Fibroblast of lung (primary cell): ENCODE data around the gene ASXL2. TPM values are rescaled to one million over a fixed set of nuclear protein-coding genes. Genes with fewer than 3 reads are reported as not detected.

ENCODE experiments used
- DNase-seq, 2 donors: peaks; one replicate each; pipeline versions ENCODE4 v3.0.0 to v3.0.0-alpha.2; 2010; ENCODE audit warnings: low read depth in 2 of 2
- H2AFZ ChIP-seq: 2 replicates; pipeline ENCODE4 v1.5.1; 2012; ENCODE audit warnings: low read length, control low read depth, inconsistent platforms
- H3K27ac ChIP-seq: 2 replicates; pipeline ENCODE4 v1.5.1; 2011; ENCODE audit warnings: low read length, control low read depth; ENCODE audit not compliant: insufficient read depth
- H3K27me3 ChIP-seq: 2 replicates; pipeline ENCODE4 v1.5.1; 2011; ENCODE audit warnings: mild to moderate bottlenecking, low read length; ENCODE audit not compliant: control insufficient read depth, insufficient read depth
- H3K36me3 ChIP-seq: 2 replicates; pipeline ENCODE4 v1.5.1; 2011; ENCODE audit warnings: low read length; ENCODE audit not compliant: control insufficient read depth, insufficient read depth
- H3K4me1 ChIP-seq: 2 replicates; pipeline ENCODE4 v1.5.1; 2011; ENCODE audit warnings: low read length; ENCODE audit not compliant: control insufficient read depth, insufficient read depth; ENCODE audit errors: extremely low read depth
- H3K4me2 ChIP-seq: 2 replicates; pipeline ENCODE4 v1.5.1; 2011; ENCODE audit warnings: low read length, control low read depth; ENCODE audit not compliant: insufficient read depth; ENCODE audit errors: extremely low read depth
- H3K4me3 ChIP-seq, 4 experiments: fragments of 200-600 bp in 1 of 4; sonication (generic) in 1 of 4; replicated peaks in 1 of 4; 2 replicates each; pipeline ENCODE4 v1.5.1; 2011 to 2016; ENCODE audit warnings: low read length in 4 of 4, low read depth in 3 of 4, mild to moderate bottlenecking in 3 of 4, control low read depth in 2 of 4, inconsistent platforms in 1 of 4, mixed read lengths in 1 of 4; ENCODE audit not compliant: insufficient read depth in 1 of 4; ENCODE audit errors: control extremely low read depth in 1 of 4
- H3K79me2 ChIP-seq: 2 replicates; pipeline ENCODE4 v1.5.1; 2012; ENCODE audit warnings: mild to moderate bottlenecking, low read length, inconsistent platforms; ENCODE audit not compliant: control insufficient read depth, insufficient read depth
- H3K9ac ChIP-seq: 2 replicates; pipeline ENCODE4 v1.5.1; 2011; ENCODE audit warnings: mild to moderate bottlenecking, low read length, control low read depth; ENCODE audit not compliant: insufficient read depth
- H3K9me3 ChIP-seq: 2 replicates; pipeline ENCODE4 v1.5.1; 2012; ENCODE audit warnings: low read depth, low read length; ENCODE audit not compliant: control insufficient read depth, insufficient read depth
- H4K20me1 ChIP-seq: 2 replicates; pipeline ENCODE4 v1.5.1; 2011; ENCODE audit warnings: low read length; ENCODE audit not compliant: control insufficient read depth, insufficient read depth; ENCODE audit errors: extremely low read depth
- CTCF ChIP-seq, 2 donors: IDR thresholded peaks in 1 of 2; conservative IDR thresholded peaks in 1 of 2; 1 replicate in 1 of 2; 2 replicates in 1 of 2; pipeline ENCODE4 v1.5.1; 2011 to 2012; ENCODE audit warnings: low read length in 2 of 2, control low read depth in 1 of 2, inconsistent platforms in 1 of 2, low read depth in 1 of 2, mild to moderate bottlenecking in 1 of 2
- EZH2 ChIP-seq: IDR thresholded peaks from 2 replicates; pipeline ENCODE4 v1.5.1; 2012; ENCODE audit warnings: low read length, control low read depth, mild to moderate bottlenecking; ENCODE audit errors: missing control alignments
- polyA plus RNA-seq, 2 donors: library from polyadenylated mRNA; depleted of rRNA in 1 of 2; stranded (reverse) in 1 of 2; unstranded in 1 of 2; fragments of >200 nt; gene quantifications; 2 replicates each; pipeline ENCODE4 v1.2.1, GENCODE V29; 2011 to 2012; ENCODE audit warnings: missing spikeins in 1 of 2
- total RNA-seq: library from RNA; depleted of rRNA; stranded (reverse); fragments of >200 nt; gene quantifications from 2 replicates; pipeline ENCODE4 v1.2.1, GENCODE V29; 2014

ASXL2 gene
- total and polyA plus RNA-seq, 2 donors (not counting 1 experiment from before 2014, with no cell fraction given), result 5.9 to 16.6 TPM

GRCh38 chr2:25822190-25823117 is 55.8 kb downstream of the ASXL2 start:
- H4K20me1 ChIP-seq, result no peaks in the 10 kb centered on the region

GRCh38 chr2:25821225-25822056 is 56.8 kb downstream of the ASXL2 start:
- Histone ChIP-seq H3K9ac (no peak overlapping the region), H3K27me3 (no peaks in the 10 kb centered on the region), H3K9me3 (no peaks in the 10 kb centered on the region), H3K36me3 (no peaks in the 10 kb centered on the region), H3K4me2 (no peak overlapping the region), H4K20me1 (no peaks in the 10 kb centered on the region), H3K4me1 (no peaks in the 10 kb centered on the region), H3K4me3 (no peak overlapping the region), H3K27ac (no peak overlapping the region), H2AFZ (no peak overlapping the region), H3K79me2 (no peaks in the 10 kb centered on the region)
- peak; percentile 74 to 91 for DNase-seq
- no peak for TF ChIP-seq CTCF (conservative IDR thresholded peaks at IDR 0.05 in 1 of 2, IDR thresholded peaks at IDR 0.05 in 1 of 2; ENCODE audit: low read depth in 1 of 2, low read length in 2 of 2)
- no peak for TF ChIP-seq EZH2

More at GRCh38 chr2:25822190-25823117, 55.8 kb downstream of the ASXL2 start:
- Histone ChIP-seq H3K9me3 (no peaks in the 10 kb centered on the region), H3K4me3 (peak overlapping the region in 1 of 4 experiments; percentile 15), H3K27me3 (no peaks in the 10 kb centered on the region), H3K4me1 (no peaks in the 10 kb centered on the region), H3K79me2 (no peaks in the 10 kb centered on the region), H3K36me3 (no peaks in the 10 kb centered on the region), H3K4me2 (no peak overlapping the region), H3K27ac (no peak overlapping the region), H3K9ac (no peak overlapping the region), H2AFZ (no peak overlapping the region)
- TF ChIP-seq CTCF (conservative IDR thresholded peaks at IDR 0.05 in 1 of 2, IDR thresholded peaks at IDR 0.05 in 1 of 2; ENCODE audit: low read depth in 1 of 2, low read length in 2 of 2), result no peak
- TF ChIP-seq EZH2, result no peak
- peak in 1 of 2 donors; percentile 32 for DNase-seq

- Histone ChIP-seq H3K4me3 (no peak overlapping the region), H3K4me1 (no peaks in the 10 kb centered on the region), H3K9ac (no peak overlapping the region), H3K27ac (no peak overlapping the region), H4K20me1 (no peaks in the 10 kb centered on the region), H3K79me2 (no peaks in the 10 kb centered on the region), H3K9me3 (no peaks in the 10 kb centered on the region), H3K4me2 (no peak overlapping the region), H3K27me3 (no peaks in the 10 kb centered on the region), H2AFZ (no peak overlapping the region), H3K36me3 (no peaks in the 10 kb centered on the region)
- no peak for DNase-seq
- TF ChIP-seq CTCF (conservative IDR thresholded peaks at IDR 0.05 in 1 of 2, IDR thresholded peaks at IDR 0.05 in 1 of 2; ENCODE audit: low read depth in 1 of 2, low read length in 2 of 2), result no peak
- no peak for TF ChIP-seq EZH2
Measured at GRCh38 chr2:25819597-25820039, 58.7 kb downstream of the ASXL2 start.
